ENCODE measurements around the gene KCTD16. TPM values are rescaled to one million over a fixed set of nuclear protein-coding genes. Genes with fewer than 3 reads are reported as not detected.

Gene KCTD16
- total and polyA plus RNA-seq, 12 donors, result 0.04 to 2.1 (median 0.48) TPM; not detected in 1

GRCh38 chr5:144427866-144428265, 257.2 kb downstream of the KCTD16 start:
- no peak for TF ChIP-seq CTCF (IDR thresholded peaks at IDR 0.05)
- no peak for TF ChIP-seq POLR2A (IDR thresholded peaks at IDR 0.05)
- Histone ChIP-seq H3K36me3 (replicated peaks in 1 of 2) (no peaks in the 10 kb centered on the region), H3K4me3 (no peak overlapping the region), H3K27me3 (no peaks in the 10 kb centered on the region), H3K27ac (no peak overlapping the region), H3K4me1 (replicated peaks in 1 of 2) (no peaks in the 10 kb centered on the region), H3K9me3 (replicated peaks in 1 of 3) (no peaks in the 10 kb centered on the region)
- intact Hi-C loops (cut with DNase I), result no loop called here
- DNase-seq, result no peak
- 71 to 93% (median 85%) methylated on average over 1 of the region's 1 CpG for WGBS, 4 donors

- WGBS, 4 donors, result 5 to 23% (median 8%) methylated on average over 1 of the region's 1 CpG
- H3K36me3 ChIP-seq (replicated peaks in 1 of 2), result no peaks in the 10 kb centered on the region
- no peak for TF ChIP-seq CTCF (IDR thresholded peaks at IDR 0.05)
- H3K4me3 ChIP-seq, result no peak overlapping the region
- no peak overlapping the region for H3K27ac ChIP-seq
- no peaks in the 10 kb centered on the region for H3K27me3 ChIP-seq
- intact Hi-C loops (cut with DNase I), result no loop called here
- no peaks in the 10 kb centered on the region for H3K9me3 ChIP-seq (replicated peaks in 1 of 3)
- H3K4me1 ChIP-seq (replicated peaks in 1 of 2), result no peaks in the 10 kb centered on the region
- DNase-seq, result no peak
Observed at GRCh38 chr5:144428326-144428725, 257.7 kb downstream of the KCTD16 start.

- WGBS, 4 donors, result 71 to 89% (median 80%) methylated on average over 1 of the region's 1 CpG
- TF ChIP-seq CTCF (IDR thresholded peaks at IDR 0.05) (no peak), POLR2A (IDR thresholded peaks at IDR 0.05) (no peak)
Observed at GRCh38 chr5:144429405-144429804, 258.7 kb downstream of the KCTD16 start.

GRCh38 chr5:144429905-144430304, 259.2 kb downstream of the KCTD16 start:
- no peak for DNase-seq
- TF ChIP-seq CTCF (IDR thresholded peaks at IDR 0.05) (no peak), POLR2A (IDR thresholded peaks at IDR 0.05) (no peak)
- no peaks in the 10 kb centered on the region for H3K27me3 ChIP-seq
- intact Hi-C loops (cut with DNase I), result no loop called here
- WGBS, 4 donors, result 72 to 88% (median 82%) methylated on average over 1 of the region's 1 CpG
- no peaks in the 10 kb centered on the region for H3K4me1 ChIP-seq (replicated peaks in 1 of 2)
- no peak overlapping the region for H3K4me3 ChIP-seq
- H3K36me3 ChIP-seq (replicated peaks in 1 of 2), result no peaks in the 10 kb centered on the region
- no peaks in the 10 kb centered on the region for H3K9me3 ChIP-seq (replicated peaks in 1 of 3)
- H3K27ac ChIP-seq, result no peak overlapping the region

More at GRCh38 chr5:144429405-144429804, 258.7 kb downstream of the KCTD16 start:
- Histone ChIP-seq H3K36me3 (replicated peaks in 1 of 2) (no peaks in the 10 kb centered on the region), H3K27me3 (no peaks in the 10 kb centered on the region), H3K9me3 (replicated peaks in 1 of 3) (no peaks in the 10 kb centered on the region), H3K4me3 (no peak overlapping the region), H3K4me1 (replicated peaks in 1 of 2) (no peaks in the 10 kb centered on the region), H3K27ac (no peak overlapping the region)
- intact Hi-C loops (cut with DNase I), result no loop called here
- DNase-seq, result no peak
